NCI-H345 treated with DMSO at 0.1 percent for 48 hours (cell line): ENCODE data around the gene PYDC1.
"Not testable (repeated sequence)": the region's sequence is repeated elsewhere in the genome, so short reads cannot be mapped to it uniquely, and the experiment has no call there.

ENCODE experiments used
- DNase-seq: peaks from one replicate; lab custom pipeline; 2025; ENCODE audit not compliant: unreplicated experiment; lab: John Stamatoyannopoulos, UW

PYDC1 gene

GRCh38 chr16:31196324-31197088, 20.4 kb downstream of the PYDC1 start:
- no peak for DNase-seq

- not testable (repeated sequence) for DNase-seq
Observed at GRCh38 chr16:31195861-31196260, 21.1 kb downstream of the PYDC1 start.

- DNase-seq: no peak
Observed at GRCh38 chr16:31194898-31195297, 22.0 kb downstream of the PYDC1 start.

GRCh38 chr16:31193874-31194273, 23.1 kb downstream of the PYDC1 start:
- no peak for DNase-seq

GRCh38 chr16:31192856-31193642, 23.9 kb downstream of the PYDC1 start:
- DNase-seq: no peak

GRCh38 chr16:31191697-31192428, 25.1 kb downstream of the PYDC1 start:
- no peak for DNase-seq

GRCh38 chr16:31190818-31191444, 26.0 kb downstream of the PYDC1 start:
- no peak for DNase-seq

- DNase-seq: no peak
Observed at GRCh38 chr16:31190061-31190460, 26.9 kb downstream of the PYDC1 start.

GRCh38 chr16:31189412-31189778, 27.5 kb downstream of the PYDC1 start:
- no peak for DNase-seq

- DNase-seq: no peak
Observed at GRCh38 chr16:31188450-31189411, 28.2 kb downstream of the PYDC1 start.

- DNase-seq: no peak
Observed at GRCh38 chr16:31187808-31188189, 29.1 kb downstream of the PYDC1 start.

- no peak for DNase-seq
Observed at GRCh38 chr16:31186930-31187807, 29.8 kb downstream of the PYDC1 start.

- no peak for DNase-seq
Observed at GRCh38 chr16:31186176-31186575, 30.8 kb downstream of the PYDC1 start.

GRCh38 chr16:31185339-31185738, 31.6 kb downstream of the PYDC1 start:
- no peak for DNase-seq

- no peak for DNase-seq
Observed at GRCh38 chr16:31184888-31185287, 32.0 kb downstream of the PYDC1 start.

GRCh38 chr16:31183432-31184428, 33.2 kb downstream of the PYDC1 start:
- no peak for DNase-seq

GRCh38 chr16:31182391-31182790, 34.5 kb downstream of the PYDC1 start:
- DNase-seq: no peak
